Measurements from ENCODE around the gene FBXO7.

DNA sequence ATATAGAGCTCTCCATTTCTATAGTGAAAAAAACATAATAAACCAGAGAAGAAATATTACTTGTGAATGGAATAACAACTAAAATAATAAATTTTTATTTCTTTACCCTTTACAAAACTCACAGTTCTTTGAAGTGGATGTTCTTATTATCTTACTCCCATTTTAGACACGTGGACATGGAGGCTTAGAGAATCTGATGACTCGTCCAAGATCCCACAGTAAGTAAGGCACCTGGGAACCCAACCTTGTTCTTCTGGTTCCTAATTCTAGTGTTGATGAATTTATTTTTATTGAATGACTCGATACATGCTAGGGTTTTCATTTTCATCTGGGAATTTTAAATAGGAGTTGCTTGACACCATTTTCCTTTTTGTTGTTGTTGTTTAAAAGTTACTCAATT is 12.2 kb upstream of the FBXO7 start:
- no peak for TF ChIP-seq POLR2A (IDR thresholded peaks at IDR 0.05)
- TF ChIP-seq, protein P1, sequence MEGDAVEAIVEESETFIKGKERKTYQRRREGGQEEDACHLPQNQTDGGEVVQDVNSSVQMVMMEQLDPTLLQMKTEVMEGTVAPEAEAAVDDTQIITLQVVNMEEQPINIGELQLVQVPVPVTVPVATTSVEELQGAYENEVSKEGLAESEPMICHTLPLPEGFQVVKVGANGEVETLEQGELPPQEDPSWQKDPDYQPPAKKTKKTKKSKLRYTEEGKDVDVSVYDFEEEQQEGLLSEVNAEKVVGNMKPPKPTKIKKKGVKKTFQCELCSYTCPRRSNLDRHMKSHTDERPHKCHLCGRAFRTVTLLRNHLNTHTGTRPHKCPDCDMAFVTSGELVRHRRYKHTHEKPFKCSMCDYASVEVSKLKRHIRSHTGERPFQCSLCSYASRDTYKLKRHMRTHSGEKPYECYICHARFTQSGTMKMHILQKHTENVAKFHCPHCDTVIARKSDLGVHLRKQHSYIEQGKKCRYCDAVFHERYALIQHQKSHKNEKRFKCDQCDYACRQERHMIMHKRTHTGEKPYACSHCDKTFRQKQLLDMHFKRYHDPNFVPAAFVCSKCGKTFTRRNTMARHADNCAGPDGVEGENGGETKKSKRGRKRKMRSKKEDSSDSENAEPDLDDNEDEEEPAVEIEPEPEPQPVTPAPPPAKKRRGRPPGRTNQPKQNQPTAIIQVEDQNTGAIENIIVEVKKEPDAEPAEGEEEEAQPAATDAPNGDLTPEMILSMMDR (IDR thresholded peaks at IDR 0.05) = no peak
- TF ChIP-seq EP300 (IDR thresholded peaks at IDR 0.05) = no peak

Data from upper lobe of left lung (tissue), 4 donors.